Measurements from ENCODE around the gene TBC1D1. TPM values are rescaled to one million over a fixed set of nuclear protein-coding genes. Genes with fewer than 3 reads are reported as not detected.

TBC1D1 gene
- total RNA-seq, 2 donors from 2014 or later: 49.8 to 129 TPM

DNA sequence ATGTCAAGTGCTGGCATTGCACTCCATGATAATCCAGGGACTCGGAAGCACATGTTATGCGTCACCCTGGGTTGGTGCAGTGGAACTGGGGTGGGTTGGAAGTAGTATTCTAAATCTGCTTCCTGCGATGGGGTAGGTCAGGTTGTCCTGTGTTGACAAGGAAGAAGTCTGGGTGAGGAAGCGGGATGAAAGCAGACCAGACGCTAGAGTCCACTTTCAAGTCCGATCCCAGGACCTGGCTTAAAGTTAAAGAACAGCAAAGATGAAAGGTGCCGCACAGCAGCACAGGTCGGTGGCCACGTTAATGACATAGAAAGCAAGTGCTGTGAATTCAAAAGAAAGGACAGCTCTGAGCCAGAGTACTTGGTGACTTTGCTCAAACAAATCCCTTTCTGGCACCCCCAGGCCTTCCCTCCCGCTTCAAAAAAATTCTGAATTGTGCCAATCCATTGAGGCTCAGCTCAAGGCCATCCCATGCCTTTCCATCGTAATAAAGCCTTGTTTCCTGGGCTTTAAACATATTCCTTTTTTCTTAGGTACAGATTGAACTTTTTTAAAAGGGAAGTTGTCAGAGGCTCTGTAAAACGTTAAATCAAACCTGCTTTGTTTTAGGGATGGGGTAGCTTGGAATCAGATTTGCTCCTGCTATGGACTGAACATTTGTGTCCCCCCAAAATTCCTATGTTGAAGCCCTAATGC, 187.1 kb downstream of the TBC1D1 start:
- H3K27ac ChIP-seq: peak overlapping the region in 1 of 2 donors; percentile 28
- DNase-seq (ENCODE audit: low spot score): no peak
- intact Hi-C loops (cut with DNase I): no loop called here
- peaks cover 8% of the 10 kb centered on the region for H3K4me1 ChIP-seq (replicated peaks)
- no peak overlapping the region for H3K4me3 ChIP-seq
- H3K9me3 ChIP-seq: no peaks in the 10 kb centered on the region
- 77% methylated on average over 12 of the region's 12 CpGs for WGBS
- H3K36me3 ChIP-seq: no peaks in the 10 kb centered on the region
- H3K27me3 ChIP-seq (replicated peaks; ENCODE audit: insufficient read depth): no peaks in the 10 kb centered on the region
- TF ChIP-seq, protein P1, sequence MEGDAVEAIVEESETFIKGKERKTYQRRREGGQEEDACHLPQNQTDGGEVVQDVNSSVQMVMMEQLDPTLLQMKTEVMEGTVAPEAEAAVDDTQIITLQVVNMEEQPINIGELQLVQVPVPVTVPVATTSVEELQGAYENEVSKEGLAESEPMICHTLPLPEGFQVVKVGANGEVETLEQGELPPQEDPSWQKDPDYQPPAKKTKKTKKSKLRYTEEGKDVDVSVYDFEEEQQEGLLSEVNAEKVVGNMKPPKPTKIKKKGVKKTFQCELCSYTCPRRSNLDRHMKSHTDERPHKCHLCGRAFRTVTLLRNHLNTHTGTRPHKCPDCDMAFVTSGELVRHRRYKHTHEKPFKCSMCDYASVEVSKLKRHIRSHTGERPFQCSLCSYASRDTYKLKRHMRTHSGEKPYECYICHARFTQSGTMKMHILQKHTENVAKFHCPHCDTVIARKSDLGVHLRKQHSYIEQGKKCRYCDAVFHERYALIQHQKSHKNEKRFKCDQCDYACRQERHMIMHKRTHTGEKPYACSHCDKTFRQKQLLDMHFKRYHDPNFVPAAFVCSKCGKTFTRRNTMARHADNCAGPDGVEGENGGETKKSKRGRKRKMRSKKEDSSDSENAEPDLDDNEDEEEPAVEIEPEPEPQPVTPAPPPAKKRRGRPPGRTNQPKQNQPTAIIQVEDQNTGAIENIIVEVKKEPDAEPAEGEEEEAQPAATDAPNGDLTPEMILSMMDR (IDR thresholded peaks at IDR 0.05): no peak
- no peak for TF ChIP-seq POLR2A (IDR thresholded peaks at IDR 0.05)
- no peak for TF ChIP-seq POLR2AphosphoS5 (IDR thresholded peaks at IDR 0.05)

DNA sequence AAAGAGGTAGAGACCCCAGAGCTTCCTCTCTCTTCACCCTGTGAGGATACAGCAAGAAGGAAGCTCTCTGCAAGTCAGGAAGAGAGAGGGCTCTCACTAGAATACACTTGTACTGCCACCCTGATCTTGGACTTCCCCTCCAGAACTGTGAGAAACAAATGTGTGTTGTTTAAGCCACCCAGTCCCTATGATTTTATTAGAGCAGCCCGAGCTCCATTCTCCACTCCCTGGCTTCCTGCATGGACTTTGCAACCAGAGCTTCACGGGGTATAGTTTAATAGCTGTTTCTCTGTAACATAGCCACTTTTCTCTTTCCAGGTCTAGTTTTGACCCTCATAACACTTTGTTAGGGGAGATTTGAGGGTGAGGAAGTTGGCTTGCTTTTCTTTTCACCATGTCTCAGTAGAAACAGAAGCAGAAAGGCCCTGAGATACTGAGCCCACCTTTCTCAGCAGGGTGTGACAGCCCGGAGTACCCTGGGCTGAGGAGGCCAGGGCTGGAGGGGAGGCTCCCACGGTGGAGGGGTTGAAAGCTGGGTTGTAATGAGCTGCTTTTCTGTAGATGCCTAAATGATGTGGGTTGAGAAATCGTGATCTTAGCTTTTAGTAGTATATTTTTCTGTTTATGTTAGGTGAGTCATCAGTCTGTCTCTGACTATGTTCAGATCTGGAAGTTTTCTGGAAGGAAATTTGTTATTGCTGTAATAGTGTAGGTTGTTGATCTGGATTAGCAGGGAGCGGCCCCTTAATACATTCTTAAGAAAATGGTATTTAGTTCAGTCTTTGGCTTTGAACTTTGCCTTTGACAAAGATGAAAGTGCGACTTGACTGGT, 187.9 kb downstream of the TBC1D1 start:
- TF ChIP-seq POLR2AphosphoS5 (IDR thresholded peaks at IDR 0.05) (peak; percentile 11), POLR2A (IDR thresholded peaks at IDR 0.05) (no peak)
- H3K4me3 ChIP-seq: no peak overlapping the region
- H3K36me3 ChIP-seq: no peaks in the 10 kb centered on the region
- H3K27me3 ChIP-seq (replicated peaks; ENCODE audit: insufficient read depth): no peaks in the 10 kb centered on the region
- intact Hi-C loops (cut with DNase I): no loop called here
- peaks cover 8% of the 10 kb centered on the region for H3K4me1 ChIP-seq (replicated peaks)
- H3K9me3 ChIP-seq: no peaks in the 10 kb centered on the region
- 44% methylated on average over 7 of the region's 7 CpGs for WGBS
- H3K27ac ChIP-seq: peak overlapping the region; percentile 17 to 28
- no peak for DNase-seq (ENCODE audit: low spot score)

DNA sequence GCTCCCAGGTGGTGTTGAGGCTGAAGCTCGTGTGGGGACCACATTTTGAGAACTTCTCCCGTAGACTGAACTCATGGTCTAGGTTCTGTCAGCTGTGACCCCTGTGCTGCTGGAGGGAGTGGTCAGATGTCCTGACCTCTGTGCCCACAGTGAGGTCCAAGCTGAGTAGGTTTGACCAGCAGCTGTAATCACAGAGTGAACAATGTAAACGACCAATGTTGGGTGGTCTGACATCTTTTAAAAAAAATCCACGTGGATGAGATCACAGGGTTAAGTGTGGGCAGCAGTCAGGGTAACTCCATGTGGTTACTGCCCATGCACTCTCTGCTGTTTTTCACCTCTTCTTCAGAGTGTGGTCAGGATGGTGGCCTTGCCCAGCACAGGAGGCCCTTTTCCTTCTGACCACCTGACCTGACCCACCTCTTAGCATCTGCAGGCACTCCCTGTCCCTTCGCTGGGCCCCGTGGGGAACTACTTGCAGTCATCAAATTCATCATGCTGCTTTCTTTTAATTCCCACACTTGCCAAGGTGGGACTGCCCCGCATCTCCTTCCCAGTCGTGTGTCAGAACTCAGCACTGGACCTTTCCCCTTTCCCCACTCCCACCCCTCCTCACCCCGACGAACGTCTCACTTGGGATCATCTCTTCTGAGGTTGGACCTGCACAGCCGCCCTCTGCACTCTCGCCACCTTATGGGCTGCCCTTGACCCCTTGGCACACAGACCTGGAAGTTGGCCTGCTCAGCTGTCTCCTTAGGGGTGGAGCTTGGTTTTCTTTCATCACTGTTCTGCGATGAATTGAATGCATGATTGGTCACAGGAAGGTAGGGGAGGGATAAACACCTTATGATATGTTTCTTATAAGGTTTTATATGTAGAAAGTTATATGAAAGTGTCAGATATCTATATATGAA, 189.4 kb downstream of the TBC1D1 start:
- Histone ChIP-seq H3K4me3 (no peak overlapping the region), H3K27me3 (replicated peaks; ENCODE audit: insufficient read depth) (no peaks in the 10 kb centered on the region), H3K9me3 (no peaks in the 10 kb centered on the region), H3K4me1 (replicated peaks) (peaks cover 8% of the 10 kb centered on the region), H3K27ac (no peak overlapping the region), H3K36me3 (no peaks in the 10 kb centered on the region)
- DNase-seq (ENCODE audit: low spot score): no peak
- 90% methylated on average over 14 of the region's 14 CpGs for WGBS
- intact Hi-C loops (cut with DNase I): no loop called here
- TF ChIP-seq POLR2AphosphoS5 (IDR thresholded peaks at IDR 0.05) (no peak), POLR2A (IDR thresholded peaks at IDR 0.05) (no peak)
- TF ChIP-seq, protein P1 (IDR thresholded peaks at IDR 0.05): no peak

DNA sequence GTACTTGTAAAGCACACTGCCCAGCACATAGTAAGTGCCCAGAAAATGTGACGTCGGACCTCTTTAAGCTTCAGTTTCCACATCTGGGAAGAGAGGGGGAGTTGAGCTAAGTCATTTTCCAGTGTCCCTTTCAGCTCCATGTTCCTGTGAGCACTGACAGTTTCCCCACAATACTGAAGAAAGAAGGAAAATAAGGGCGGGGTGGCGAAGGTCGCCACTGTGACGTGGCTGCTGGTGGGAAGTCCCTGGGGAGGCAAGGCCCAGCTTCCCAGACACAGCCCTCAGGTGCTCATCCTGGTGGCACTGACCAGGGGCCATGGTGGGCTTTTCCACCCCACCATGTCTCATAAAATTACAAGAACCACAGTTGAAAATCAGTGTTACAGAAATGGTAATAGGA, 191.1 kb downstream of the TBC1D1 start:
- intact Hi-C loops (cut with DNase I): no loop called here
- no peak for DNase-seq (ENCODE audit: low spot score)
- peak overlapping the region; percentile 41 to 64 for H3K27ac ChIP-seq

More for the DNA sequence above, 191.1 kb downstream of the TBC1D1 start:
- Histone ChIP-seq H3K36me3 (no peaks in the 10 kb centered on the region), H3K9me3 (no peaks in the 10 kb centered on the region), H3K27me3 (replicated peaks; ENCODE audit: insufficient read depth) (no peaks in the 10 kb centered on the region), H3K4me3 (no peak overlapping the region), H3K4me1 (replicated peaks) (peaks cover 8% of the 10 kb centered on the region)
- TF ChIP-seq, protein P1 (IDR thresholded peaks at IDR 0.05): no peak
- TF ChIP-seq POLR2A (IDR thresholded peaks at IDR 0.05) (no peak), POLR2AphosphoS5 (IDR thresholded peaks at IDR 0.05) (no peak)
- WGBS: 83% methylated on average over 6 of the region's 6 CpGs

All from prostate gland (tissue), 2 donors.